HG03520 (cell line): ENCODE results near the gene CCDC177.

Experiments used
- ATAC-seq: cut with Tn5 transposase; IDR thresholded peaks from one replicate; pipeline ENCODE4 v1.9.1; 2021; ENCODE audit warnings: mild to moderate bottlenecking, moderate library complexity; ENCODE audit not compliant: unreplicated experiment

The CCDC177 gene

GRCh38 chr14:69569859-69570258, 4.8 kb downstream of the CCDC177 start:
- ATAC-seq = no peak

GRCh38 chr14:69567563-69567962, 7.1 kb downstream of the CCDC177 start:
- no peak for ATAC-seq

- no peak for ATAC-seq
These were observed 12.8 kb downstream of the CCDC177 start for GRCh38 chr14:69561893-69562292.

- no peak for ATAC-seq
These were observed 13.8 kb downstream of the CCDC177 start for GRCh38 chr14:69560826-69561225.

- no peak for ATAC-seq
These were observed 15.1 kb downstream of the CCDC177 start for GRCh38 chr14:69559581-69560011.

- ATAC-seq = no peak
These were observed 15.9 kb downstream of the CCDC177 start for GRCh38 chr14:69558774-69559173.

GRCh38 chr14:69554500-69554899, 20.2 kb downstream of the CCDC177 start:
- no peak for ATAC-seq

- ATAC-seq = no peak
These were observed 21.4 kb downstream of the CCDC177 start for GRCh38 chr14:69553252-69553651.

GRCh38 chr14:69551511-69551910, 23.2 kb downstream of the CCDC177 start:
- ATAC-seq = no peak

- ATAC-seq = no peak
These were observed 26.1 kb downstream of the CCDC177 start for GRCh38 chr14:69548566-69548965.

- no peak for ATAC-seq
These were observed 26.8 kb downstream of the CCDC177 start for GRCh38 chr14:69547701-69548348.

- no peak for ATAC-seq
These were observed 31.1 kb downstream of the CCDC177 start for GRCh38 chr14:69543341-69544115.

- no peak for ATAC-seq
These were observed 32.4 kb downstream of the CCDC177 start for GRCh38 chr14:69542311-69542710.

- ATAC-seq = no peak
These were observed 33.9 kb downstream of the CCDC177 start for GRCh38 chr14:69540654-69541335.

- ATAC-seq = no peak
These were observed 34.9 kb downstream of the CCDC177 start for GRCh38 chr14:69539631-69540410.

- no peak for ATAC-seq
These were observed 35.9 kb downstream of the CCDC177 start for GRCh38 chr14:69538766-69539165.

- no peak for ATAC-seq
These were observed 36.8 kb downstream of the CCDC177 start for GRCh38 chr14:69537900-69538299.

- no peak for ATAC-seq
These were observed 37.7 kb downstream of the CCDC177 start for GRCh38 chr14:69536971-69537370.

- no peak for ATAC-seq
These were observed 39.3 kb downstream of the CCDC177 start for GRCh38 chr14:69535230-69535848.

GRCh38 chr14:69532561-69533340, 41.9 kb downstream of the CCDC177 start:
- no peak for ATAC-seq
